Measurements from ENCODE around the gene GCKR.
"Not testable (repeated sequence)": the region's sequence is repeated elsewhere in the genome, so short reads cannot be mapped to it uniquely, and the experiment has no call there.

GCKR gene

DNA sequence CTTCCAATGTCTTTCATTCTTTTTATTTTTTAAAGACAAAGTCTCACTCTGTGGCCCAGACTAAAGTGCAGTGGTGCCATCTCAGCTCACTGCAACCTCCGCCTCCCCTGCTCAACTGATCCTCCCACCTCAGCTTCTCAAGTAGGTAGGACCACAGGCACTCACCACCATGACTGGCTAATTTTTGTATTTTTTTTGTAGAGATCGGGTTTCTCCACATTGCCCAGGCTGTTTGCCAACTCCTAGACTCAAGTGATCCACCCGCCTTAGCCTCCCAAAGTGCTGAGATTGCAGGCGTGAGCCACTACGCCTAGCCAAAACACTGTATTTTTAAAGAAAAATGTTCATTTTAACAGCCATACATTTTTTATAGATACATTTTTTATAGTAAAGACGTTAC lies 12.7 kb downstream of the GCKR start:
- no peak for DNase-seq

DNA sequence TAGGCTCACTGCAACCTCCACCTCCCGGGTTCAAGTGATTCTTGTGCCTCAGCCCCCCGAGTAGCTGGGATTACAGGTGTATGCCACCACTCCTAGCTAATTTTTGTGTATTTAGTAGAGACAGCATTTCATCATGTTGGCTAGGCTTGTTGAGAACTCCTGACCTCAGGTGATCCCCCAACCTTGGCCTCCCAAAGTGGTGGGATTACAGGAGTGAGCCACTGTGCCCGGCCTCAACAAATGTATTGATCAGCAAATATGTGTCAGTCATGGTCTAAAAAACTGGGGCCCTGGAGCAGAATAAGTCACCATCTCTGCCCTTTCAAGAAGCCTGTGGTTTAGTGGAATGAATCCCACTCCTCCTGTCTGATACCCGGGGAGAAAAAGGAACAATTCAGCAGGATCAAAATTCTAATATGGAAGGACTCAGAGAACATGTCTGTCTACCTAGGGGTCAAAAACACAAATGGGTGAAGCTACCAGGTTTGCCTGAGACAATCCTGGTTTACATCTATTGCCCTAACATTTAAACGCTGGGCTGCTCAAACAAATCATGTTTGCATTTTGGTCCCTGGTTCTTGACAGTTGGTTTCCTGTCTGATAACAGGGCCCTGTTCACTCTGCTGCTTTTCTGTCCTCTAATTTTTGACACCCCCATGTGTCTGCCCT lies 21.6 kb downstream of the GCKR start:
- DNase-seq = no peak

GRCh38 chr2:27518782-27519113 lies 22.1 kb downstream of the GCKR start:
- no peak for DNase-seq

DNA sequence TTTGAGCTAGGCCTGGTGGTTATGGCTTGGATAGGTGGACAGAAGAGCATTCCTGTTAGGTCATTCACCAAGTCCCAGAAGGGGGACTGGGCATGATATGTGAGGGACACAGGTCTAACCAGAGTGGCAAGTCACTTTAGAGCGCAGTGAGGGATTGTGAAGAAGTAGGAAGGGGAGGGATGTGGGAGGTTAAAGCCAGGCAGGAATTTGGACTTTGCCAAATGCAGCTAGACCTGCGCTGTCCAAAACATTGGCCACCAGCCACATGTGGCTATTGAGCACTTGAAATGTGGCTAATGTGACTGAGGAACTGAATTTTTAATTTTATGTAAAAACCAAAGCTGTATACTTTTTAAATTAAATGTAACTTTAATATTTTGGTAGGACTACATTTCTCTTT lies 23.7 kb downstream of the GCKR start:
- no peak for DNase-seq

DNA sequence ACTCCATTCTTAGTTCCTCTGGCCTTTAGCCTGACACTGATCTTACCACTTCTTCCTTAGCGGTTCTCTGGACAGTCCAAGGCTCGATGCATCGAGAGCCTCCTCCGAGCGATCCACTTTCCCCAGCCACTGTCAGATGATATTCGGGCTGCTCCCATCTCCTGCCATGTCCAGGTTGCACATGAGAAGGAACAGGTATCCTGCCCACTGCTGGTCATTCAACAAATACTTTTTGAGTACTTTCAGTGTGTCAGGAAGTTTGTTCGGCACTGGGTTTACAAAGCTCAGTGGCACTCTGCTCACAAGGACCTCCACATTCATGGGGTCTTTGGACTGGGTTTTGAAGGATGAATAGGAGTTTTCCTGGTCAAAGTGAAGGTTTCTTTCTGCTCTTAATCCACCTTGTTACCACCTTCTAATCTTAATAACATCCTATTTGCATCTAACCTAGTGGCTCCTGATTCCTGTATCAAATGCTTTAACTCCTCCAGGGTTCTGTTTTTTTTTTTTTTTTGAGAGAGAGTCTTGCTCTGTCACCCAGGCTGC lies 25.8 kb downstream of the GCKR start:
- DNase-seq = no peak

DNA sequence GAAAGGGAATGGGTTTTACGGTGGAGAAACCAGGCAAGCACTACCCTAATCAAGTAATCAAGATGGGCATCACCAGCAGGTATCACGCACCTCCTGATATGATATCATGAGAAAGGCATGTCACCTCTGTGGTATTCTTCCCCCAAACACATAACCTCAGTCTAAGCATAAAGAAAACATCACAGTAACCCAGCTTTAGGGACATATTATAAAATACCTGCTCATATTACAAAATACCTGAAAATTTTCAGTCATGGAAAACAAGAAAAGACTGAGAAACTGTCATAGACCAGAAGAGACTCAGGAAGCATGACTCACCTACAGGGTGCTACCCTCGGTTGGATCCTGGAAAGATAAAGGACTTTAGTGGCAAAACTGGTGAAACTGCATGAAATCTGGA lies 30.5 kb downstream of the GCKR start:
- no peak for DNase-seq

- no peak for DNase-seq
Measured at GRCh38 chr2:27531983-27532382, 35.3 kb downstream of the GCKR start.

GRCh38 chr2:27537287-27537686 lies 40.6 kb downstream of the GCKR start:
- DNase-seq = no peak

DNA sequence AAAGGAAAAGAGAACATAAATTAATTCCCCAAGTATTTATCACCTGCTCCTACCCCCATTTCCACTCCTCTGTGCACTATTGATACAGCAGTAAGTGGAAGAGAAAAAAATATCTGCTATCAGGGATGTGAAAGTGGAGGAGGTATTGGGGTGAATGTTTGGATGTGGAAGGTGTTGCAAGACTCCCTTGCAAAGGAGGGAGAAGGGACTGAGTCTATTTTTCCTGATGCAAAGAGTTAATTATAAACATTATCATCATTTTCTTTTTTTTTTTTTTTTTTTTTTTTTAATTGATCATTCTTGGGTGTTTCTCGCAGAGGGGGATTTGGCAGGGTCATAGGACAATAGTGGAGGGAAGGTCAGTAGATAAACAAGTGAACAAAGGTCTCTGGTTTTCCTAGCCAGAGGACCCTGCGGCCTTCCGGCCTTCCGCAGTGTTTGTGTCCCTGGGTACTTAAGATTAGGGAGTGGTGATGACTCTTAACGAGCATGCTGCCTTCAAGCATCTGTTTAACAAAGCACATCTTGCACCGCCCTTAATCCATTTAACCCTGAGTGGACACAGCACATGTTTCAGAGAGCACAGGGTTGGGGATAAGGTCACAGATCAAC lies 42.3 kb downstream of the GCKR start:
- DNase-seq = not testable (repeated sequence)

DNA sequence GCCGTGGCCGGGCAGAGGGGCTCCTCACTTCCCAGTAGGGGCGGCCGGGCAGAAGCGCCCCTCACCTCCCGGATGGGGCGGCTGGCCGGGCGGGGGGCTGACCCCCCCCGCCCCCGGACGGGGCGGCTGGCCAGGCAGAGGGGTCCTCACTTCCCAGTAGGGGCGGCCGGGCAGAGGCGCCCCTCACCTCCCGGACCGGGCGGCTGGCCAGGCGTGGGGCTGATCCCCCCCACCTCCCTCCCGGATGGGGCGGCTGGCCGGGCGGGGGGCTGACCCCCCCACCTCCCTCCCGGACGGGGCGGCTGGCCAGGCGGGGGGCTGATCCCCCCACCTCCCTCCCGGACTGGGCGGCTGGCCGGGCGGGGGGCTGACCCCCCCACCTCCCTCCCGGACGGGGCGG lies 43.0 kb downstream of the GCKR start:
- not testable (repeated sequence) for DNase-seq

- no peak for DNase-seq
Measured at GRCh38 chr2:27544143-27544821, 47.6 kb downstream of the GCKR start.

DNA sequence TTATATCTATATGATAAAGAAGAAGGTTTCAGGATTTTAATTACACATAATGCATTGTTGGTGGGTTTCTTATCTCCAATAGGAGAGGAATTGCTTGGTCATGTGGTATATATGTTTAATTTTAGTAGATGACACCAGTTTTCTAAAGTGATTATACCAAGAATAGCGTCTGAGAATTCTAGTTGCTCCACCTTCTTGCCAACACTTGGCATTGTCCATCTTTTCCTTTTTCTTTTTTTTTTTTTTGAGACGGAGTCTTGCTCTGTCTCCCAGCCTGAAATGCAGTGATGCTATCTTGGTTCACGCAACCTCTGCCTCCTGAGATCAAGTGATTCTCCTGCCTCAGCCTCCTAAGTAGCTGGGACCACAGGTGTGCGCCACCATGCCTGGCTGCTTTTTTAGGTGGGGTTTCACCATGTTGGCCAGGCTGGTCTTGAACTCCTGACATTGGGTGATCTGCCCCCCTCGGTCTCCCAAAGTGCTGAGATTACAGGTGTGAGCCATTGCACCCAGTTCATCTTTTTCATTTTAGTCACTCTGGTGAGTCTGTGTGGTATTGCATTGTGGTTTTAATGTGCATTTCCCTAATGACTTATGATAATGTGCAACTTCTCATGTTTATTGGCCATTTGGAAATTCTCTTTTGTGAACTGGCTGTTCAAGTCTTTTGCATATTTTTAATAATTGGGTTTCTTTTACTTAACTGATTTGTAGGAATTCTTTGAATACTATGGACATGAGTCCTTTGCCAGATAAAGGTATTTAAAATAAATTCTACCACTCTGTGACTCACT lies 48.9 kb downstream of the GCKR start:
- DNase-seq = no peak

DNA sequence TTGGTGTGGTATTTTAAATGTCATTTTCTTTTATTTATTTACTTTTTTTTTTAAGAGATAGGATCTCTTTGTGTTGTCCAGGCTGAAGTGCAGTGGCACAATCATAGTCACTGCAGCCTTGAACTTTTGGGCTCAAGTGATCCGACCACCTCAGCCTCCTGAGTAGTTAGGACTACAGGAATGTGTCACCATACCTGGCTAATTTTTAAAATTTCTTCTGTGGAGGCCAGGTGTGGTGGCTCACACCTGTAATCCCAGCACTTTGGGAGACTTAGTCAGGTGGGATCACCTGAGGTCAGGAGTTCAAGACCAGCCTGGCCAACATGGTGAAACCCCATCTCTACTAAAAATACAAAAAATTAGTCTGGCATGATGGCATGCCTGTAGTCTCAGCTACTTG lies 52.7 kb downstream of the GCKR start:
- DNase-seq = no peak

DNA sequence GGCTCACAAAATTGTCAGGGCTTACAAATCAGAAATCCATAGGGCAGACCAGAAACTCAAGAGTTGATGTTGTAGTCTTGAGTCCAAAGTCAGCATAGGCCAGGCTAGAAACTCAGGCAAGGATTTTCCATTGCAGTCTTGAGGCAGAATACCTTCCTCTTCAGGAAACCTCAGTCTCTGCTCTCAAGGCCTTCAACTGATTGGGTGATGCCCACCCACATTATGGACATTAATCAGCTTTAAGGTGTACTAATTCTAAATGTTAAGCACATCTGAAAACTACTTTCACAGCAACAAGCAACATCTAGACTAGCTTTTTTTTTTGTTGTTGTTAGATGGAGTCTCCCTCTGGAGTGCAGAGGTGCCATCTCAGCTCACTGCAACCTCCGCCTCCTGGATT lies 54.9 kb downstream of the GCKR start:
- no peak for DNase-seq

DNA sequence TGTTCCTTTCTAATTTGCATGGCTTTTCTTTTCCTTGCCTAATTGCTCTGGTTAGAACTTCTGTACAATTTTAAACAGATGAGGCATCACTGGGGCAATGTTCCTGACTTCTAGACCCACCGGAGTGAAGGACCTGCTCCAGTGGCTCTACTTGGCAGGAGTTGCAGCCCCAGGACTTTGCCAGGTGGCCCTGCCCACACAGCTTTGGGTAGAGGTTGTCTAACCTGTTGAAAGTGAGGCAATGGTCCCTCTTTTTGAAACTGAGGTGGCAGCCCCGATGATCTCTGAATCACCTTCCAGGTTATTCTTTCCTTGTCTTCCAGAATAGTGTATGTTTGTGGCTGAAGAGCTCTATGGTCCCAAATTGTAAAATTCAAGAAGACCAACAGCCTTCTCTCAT lies 56.3 kb downstream of the GCKR start:
- no peak for DNase-seq

DNA sequence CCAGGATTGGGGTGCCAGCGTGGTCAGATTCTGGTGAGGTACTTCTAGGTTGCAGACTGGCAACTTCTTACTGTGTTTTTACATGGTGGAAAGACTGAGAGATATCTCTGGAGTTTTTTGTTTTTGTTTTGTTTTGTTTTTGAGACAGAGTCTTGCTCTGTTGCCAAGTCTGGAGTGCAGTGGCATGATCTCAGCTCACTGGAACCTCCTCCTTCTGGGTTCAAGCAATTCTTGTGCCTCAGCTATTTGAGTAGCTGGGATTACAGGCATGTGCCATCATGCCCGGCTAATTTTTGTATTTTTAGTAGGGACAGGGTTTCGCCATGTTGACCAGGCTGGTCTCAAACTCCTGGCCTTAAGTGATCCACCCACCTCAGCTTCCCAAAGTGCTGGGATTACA lies 57.8 kb downstream of the GCKR start:
- not testable (repeated sequence) for DNase-seq

GRCh38 chr2:27559228-27559627 lies 62.6 kb downstream of the GCKR start:
- no peak for DNase-seq

DNA sequence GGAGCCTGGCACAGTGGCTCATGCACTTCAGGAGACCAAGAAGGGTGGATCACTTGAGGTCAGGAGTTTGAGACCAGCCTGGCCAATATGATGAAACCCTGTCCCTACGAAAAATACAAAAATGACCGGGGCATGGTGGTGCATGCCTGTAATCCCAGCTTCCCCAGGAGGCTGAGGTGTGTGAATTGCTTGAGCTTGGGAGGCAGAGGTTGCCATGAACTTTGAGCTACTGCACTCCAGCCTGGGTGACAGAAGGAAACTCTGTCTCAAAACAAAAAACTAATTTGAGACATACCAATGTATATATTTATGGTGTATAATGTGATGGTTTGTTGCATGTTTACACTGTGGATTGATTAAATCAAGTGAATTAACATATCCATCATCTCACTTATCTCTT lies 64.4 kb downstream of the GCKR start:
- no peak for DNase-seq

DNA sequence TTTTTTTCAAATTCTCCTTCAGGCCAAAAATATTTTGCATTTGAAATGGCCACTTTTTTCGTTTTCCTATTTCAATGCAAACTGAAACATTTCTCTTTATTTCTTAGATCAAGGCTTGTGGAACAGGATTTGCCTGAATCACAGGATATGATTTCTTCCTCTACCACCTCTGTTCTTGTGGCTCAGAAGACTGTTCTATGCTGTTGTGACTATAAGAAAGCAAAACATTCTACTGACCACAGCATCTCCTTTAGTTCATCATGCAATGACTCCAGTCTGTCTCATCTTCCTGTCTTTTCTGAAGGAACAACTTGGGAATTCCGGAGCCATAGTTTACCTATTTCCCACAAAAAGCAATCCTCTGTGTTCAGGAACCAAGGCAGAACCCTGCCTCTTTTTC lies 70.0 kb downstream of the GCKR start:
- DNase-seq = no peak

DNA sequence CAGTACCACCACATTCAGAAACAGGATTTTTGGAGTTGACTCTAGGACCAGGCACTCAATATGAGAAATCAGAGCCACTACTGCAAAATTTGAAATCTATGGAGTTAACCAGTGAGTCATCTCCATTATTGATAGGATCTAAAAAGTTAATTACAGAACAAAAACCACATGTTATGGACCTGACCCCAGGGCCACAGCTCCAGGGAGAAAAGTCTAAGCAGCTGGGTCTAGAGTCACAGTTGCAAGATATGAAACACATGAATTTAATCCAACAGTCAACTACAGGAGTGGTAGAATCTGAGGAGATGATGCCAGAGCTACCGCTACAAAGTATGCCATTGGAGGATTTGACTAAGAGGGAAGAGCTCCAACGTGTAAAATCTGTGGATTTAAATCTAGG lies 72.8 kb downstream of the GCKR start:
- no peak for DNase-seq

- DNase-seq = no peak
Measured at GRCh38 chr2:27571197-27571596, 74.6 kb downstream of the GCKR start.

- DNase-seq = no peak
Measured at GRCh38 chr2:27571681-27572080, 75.0 kb downstream of the GCKR start.

DNA sequence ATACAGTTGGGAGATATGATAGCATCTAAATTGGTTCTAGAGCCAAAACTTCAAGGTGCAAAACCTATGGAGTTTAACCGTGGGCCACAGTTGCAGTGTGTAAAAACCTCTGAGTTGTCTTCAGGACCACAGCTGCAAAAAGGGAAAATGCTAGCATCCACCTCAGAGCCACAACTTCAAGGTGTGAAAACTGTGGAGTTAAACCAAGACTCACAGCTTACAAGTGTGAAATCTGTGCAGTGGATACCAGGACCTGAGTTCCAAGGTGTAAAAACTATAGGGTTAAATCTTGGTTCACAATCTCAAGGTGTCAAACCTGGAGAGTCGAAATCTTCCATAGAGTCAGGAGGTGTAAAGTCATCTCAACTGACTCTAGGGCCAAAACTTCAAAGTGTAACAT lies 75.8 kb downstream of the GCKR start:
- DNase-seq = no peak

- DNase-seq = no peak
Measured at GRCh38 chr2:27572998-27573429, 76.4 kb downstream of the GCKR start.
